WTC11 (cell line): Measurements from ENCODE around the gene TFG. TPM values are rescaled to one million over a fixed set of nuclear protein-coding genes. Genes with fewer than 3 reads are reported as not detected.

Source experiments
- ATAC-seq: fragments of 200-7000 bp; cut with Tn5 transposase; 2 replicates; pipeline ENCODE4 v1.10.0; 2021; ENCODE audit warnings: mild to moderate bottlenecking, moderate library complexity
- CTCF ChIA-PET: fragments of 300-600 bp; sonication (Branson Sonifier 250); formaldehyde crosslinking; loops from one replicate; lab custom pipeline; 2021; ENCODE audit warnings: antibody characterized with exemption; lab: Charles Lee
- POLR2A ChIA-PET: fragments of 350-600 bp; sonication (Branson Sonifier 250); formaldehyde crosslinking; loops from one replicate; lab custom pipeline; 2021; ENCODE audit warnings: antibody characterized with exemption; lab: Charles Lee
- DNase-seq: peaks from one replicate; pipeline ENCODE4 v3.0.0; 2021; ENCODE audit warnings: low spot score
- H3K27ac Mint-ChIP-seq: 2 replicates; pipeline ENCODE4 v1.8.0; 2021; ENCODE audit warnings: mixed read lengths
- H3K27me3 Mint-ChIP-seq: 2 replicates; pipeline ENCODE4 v1.8.0; 2021; ENCODE audit warnings: low read depth, mild to moderate bottlenecking, moderate library complexity, mixed read lengths
- H3K36me3 Mint-ChIP-seq: 2 replicates; pipeline ENCODE4 v1.8.0; 2021; ENCODE audit warnings: mixed read lengths
- H3K4me1 Mint-ChIP-seq: 2 replicates; pipeline ENCODE4 v1.8.0; 2022; ENCODE audit warnings: mixed read lengths
- H3K4me3 Mint-ChIP-seq: 2 replicates; pipeline ENCODE4 v1.8.0; 2021; ENCODE audit warnings: mild to moderate bottlenecking, moderate library complexity, mixed read lengths
- H3K9me3 Mint-ChIP-seq: 2 replicates; pipeline ENCODE4 v1.8.0; 2021; ENCODE audit warnings: mixed read lengths
- ARID4B ChIP-seq: sonication (generic); formaldehyde crosslinking; IDR thresholded peaks from 2 replicates; pipeline ENCODE4 v1.8.0; 2023; ENCODE audit warnings: missing genetic modification reagents, mild to moderate bottlenecking, borderline replicate concordance
- CTCF ChIP-seq: fragments of 200-600 bp; IDR thresholded peaks from 2 replicates; pipeline ENCODE4 v1.8.0; 2022; ENCODE audit warnings: antibody characterized with exemption
- ELF4 ChIP-seq: sonication (generic); formaldehyde crosslinking; IDR thresholded peaks from 2 replicates; pipeline ENCODE4 v1.8.1; 2022; ENCODE audit warnings: low read depth, mild to moderate bottlenecking, moderate library complexity, missing genetic modification reagents
- ESRRA ChIP-seq: sonication (generic); formaldehyde crosslinking; IDR thresholded peaks from 2 replicates; pipeline ENCODE4 v1.8.1; 2022; ENCODE audit warnings: mild to moderate bottlenecking, missing genetic modification reagents, borderline replicate concordance
- GABPB1 ChIP-seq: sonication (generic); formaldehyde crosslinking; IDR thresholded peaks from 2 replicates; pipeline ENCODE4 v1.8.1; 2023; ENCODE audit warnings: mild to moderate bottlenecking, missing genetic modification reagents
- JUN ChIP-seq: sonication (generic); formaldehyde crosslinking; IDR thresholded peaks from 2 replicates; pipeline ENCODE4 v1.8.0; 2023; ENCODE audit warnings: mild to moderate bottlenecking, missing genetic modification reagents
- MLX ChIP-seq: sonication (generic); formaldehyde crosslinking; IDR thresholded peaks from 2 replicates; pipeline ENCODE4 v1.8.1; 2023; ENCODE audit warnings: mild to moderate bottlenecking, missing genetic modification reagents, moderate library complexity
- NFYB ChIP-seq: sonication (generic); formaldehyde crosslinking; conservative IDR thresholded peaks from 2 replicates; pipeline ENCODE4 v1.8.0; 2022; ENCODE audit warnings: low read depth, missing genetic modification reagents
- TCF7 ChIP-seq: sonication (generic); formaldehyde crosslinking; IDR thresholded peaks from 2 replicates; pipeline ENCODE4 v1.8.0; 2022; ENCODE audit warnings: mild to moderate bottlenecking, low read depth, missing genetic modification reagents, moderate library complexity
- TP53 ChIP-seq: sonication (generic); formaldehyde crosslinking; IDR thresholded peaks from 2 replicates; pipeline ENCODE4 v1.8.1; 2023; ENCODE audit warnings: mild to moderate bottlenecking, missing genetic modification reagents
- ZBTB21 ChIP-seq: sonication (generic); formaldehyde crosslinking; IDR thresholded peaks from 2 replicates; pipeline ENCODE4 v1.8.1; 2023; ENCODE audit warnings: mild to moderate bottlenecking, missing genetic modification reagents, borderline replicate concordance
- ZNF219 ChIP-seq: sonication (generic); formaldehyde crosslinking; IDR thresholded peaks from 2 replicates; pipeline ENCODE4 v1.8.0; 2023; ENCODE audit warnings: missing genetic modification reagents, mild to moderate bottlenecking, borderline replicate concordance
- ZNF317 ChIP-seq: sonication (generic); formaldehyde crosslinking; IDR thresholded peaks from 2 replicates; pipeline ENCODE4 v1.8.1; 2023; ENCODE audit warnings: low read depth, mild to moderate bottlenecking, moderate library complexity, missing genetic modification reagents, borderline replicate concordance
- ZNF423 ChIP-seq: fragments of 250-450 bp; sonication (Bioruptor Pico); IDR thresholded peaks from 2 replicates; pipeline ENCODE4 v2.1.2; 2022; ENCODE audit warnings: mild to moderate bottlenecking, moderate library complexity
- ZNF425 ChIP-seq: fragments of 250-450 bp; sonication (Bioruptor Pico); conservative IDR thresholded peaks from 2 replicates; pipeline ENCODE4 v1.9.0; 2021; ENCODE audit warnings: mild to moderate bottlenecking
- ZSCAN18 ChIP-seq: fragments of 250-450 bp; sonication (Bioruptor Pico); IDR thresholded peaks from 2 replicates; pipeline ENCODE4 v2.1.2; 2022; ENCODE audit warnings: mild to moderate bottlenecking, moderate library complexity
- total RNA-seq: library from RNA; stranded (reverse); gene quantifications from 3 replicates; pipeline ENCODE4 v1.2.3, GENCODE V29; 2021
- TF ChIP-seq, protein P1 (sequence below): fragments of 250-450 bp; sonication (Bioruptor Pico); IDR thresholded peaks from 2 replicates; pipeline ENCODE4 v1.9.0; 2021; ENCODE audit warnings: mild to moderate bottlenecking
- TF ChIP-seq, protein P2 (sequence below): fragments of 250-450 bp; sonication (Bioruptor Pico); IDR thresholded peaks from 2 replicates; pipeline ENCODE4 v1.8.0; 2021; ENCODE audit warnings: mild to moderate bottlenecking

Gene TFG
- total RNA-seq, 1 experiment from 2014 or later: 64.9 TPM

GRCh38 chr3:100756441-100756840 lies 47.1 kb downstream of the TFG start:
- no peak for ATAC-seq
- Mint-ChIP-seq H3K4me1 (peaks cover 53% of the 10 kb centered on the region), H3K9me3 (no peaks in the 10 kb centered on the region), H3K36me3 (peaks cover 3% of the 10 kb centered on the region)
- CTCF ChIA-PET: interaction anchor here (1.4 kb wide), 1 partner anchor 46 kb away, joined by 4 read pairs; no protein-coding TSS in a partner anchor
- TF ChIP-seq, protein P1, sequence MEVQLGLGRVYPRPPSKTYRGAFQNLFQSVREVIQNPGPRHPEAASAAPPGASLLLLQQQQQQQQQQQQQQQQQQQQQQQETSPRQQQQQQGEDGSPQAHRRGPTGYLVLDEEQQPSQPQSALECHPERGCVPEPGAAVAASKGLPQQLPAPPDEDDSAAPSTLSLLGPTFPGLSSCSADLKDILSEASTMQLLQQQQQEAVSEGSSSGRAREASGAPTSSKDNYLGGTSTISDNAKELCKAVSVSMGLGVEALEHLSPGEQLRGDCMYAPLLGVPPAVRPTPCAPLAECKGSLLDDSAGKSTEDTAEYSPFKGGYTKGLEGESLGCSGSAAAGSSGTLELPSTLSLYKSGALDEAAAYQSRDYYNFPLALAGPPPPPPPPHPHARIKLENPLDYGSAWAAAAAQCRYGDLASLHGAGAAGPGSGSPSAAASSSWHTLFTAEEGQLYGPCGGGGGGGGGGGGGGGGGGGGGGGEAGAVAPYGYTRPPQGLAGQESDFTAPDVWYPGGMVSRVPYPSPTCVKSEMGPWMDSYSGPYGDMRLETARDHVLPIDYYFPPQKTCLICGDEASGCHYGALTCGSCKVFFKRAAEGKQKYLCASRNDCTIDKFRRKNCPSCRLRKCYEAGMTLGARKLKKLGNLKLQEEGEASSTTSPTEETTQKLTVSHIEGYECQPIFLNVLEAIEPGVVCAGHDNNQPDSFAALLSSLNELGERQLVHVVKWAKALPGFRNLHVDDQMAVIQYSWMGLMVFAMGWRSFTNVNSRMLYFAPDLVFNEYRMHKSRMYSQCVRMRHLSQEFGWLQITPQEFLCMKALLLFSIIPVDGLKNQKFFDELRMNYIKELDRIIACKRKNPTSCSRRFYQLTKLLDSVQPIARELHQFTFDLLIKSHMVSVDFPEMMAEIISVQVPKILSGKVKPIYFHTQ: no peak
- TF ChIP-seq TP53 (CRISPR knock-in tag): no peak
- TF ChIP-seq ARID4B (CRISPR knock-in tag): no peak
- TF ChIP-seq TCF7: no peak
- TF ChIP-seq, all 79 proteins: peak for 0
- H3K27ac Mint-ChIP-seq: no peak overlapping the region
- POLR2A ChIA-PET: no interaction called here
- H3K4me3 Mint-ChIP-seq: no peak overlapping the region
- no peaks in the 10 kb centered on the region for H3K27me3 Mint-ChIP-seq
- no peak for DNase-seq

GRCh38 chr3:100759159-100759558 lies 49.9 kb downstream of the TFG start:
- no peak overlapping the region for H3K27ac Mint-ChIP-seq
- H3K9me3 Mint-ChIP-seq: no peaks in the 10 kb centered on the region
- DNase-seq (no peak), ATAC-seq (no peak)
- ChIA-PET POLR2A (interaction anchor here (1.3 kb wide), 1 partner anchor 10 kb away, joined by 3 read pairs; no protein-coding TSS in a partner anchor), CTCF (interaction anchor here (1.1 to 1.9 kb wide), 4 partner anchors 11 to 296 kb away, joined by 3 to 6 read pairs (median 5); no protein-coding TSS in a partner anchor)
- H3K4me1 Mint-ChIP-seq: peaks cover 34% of the 10 kb centered on the region
- H3K36me3 Mint-ChIP-seq: no peaks in the 10 kb centered on the region
- H3K27me3 Mint-ChIP-seq: no peaks in the 10 kb centered on the region
- no peak overlapping the region for H3K4me3 Mint-ChIP-seq
- TF ChIP-seq JUN (CRISPR knock-in tag) (no peak), ZNF423 (CRISPR knock-in tag) (no peak), GABPB1 (CRISPR knock-in tag) (no peak), ZNF425 (CRISPR knock-in tag) (no peak), ESRRA (CRISPR knock-in tag) (no peak), MLX (CRISPR knock-in tag) (no peak), ZNF317 (CRISPR knock-in tag) (no peak), ELF4 (no peak), ZNF219 (CRISPR knock-in tag) (no peak), CTCF (no peak), NFYB (CRISPR knock-in tag) (no peak), ZSCAN18 (no peak), ZBTB21 (CRISPR knock-in tag) (no peak)
- TF ChIP-seq, protein P2, sequence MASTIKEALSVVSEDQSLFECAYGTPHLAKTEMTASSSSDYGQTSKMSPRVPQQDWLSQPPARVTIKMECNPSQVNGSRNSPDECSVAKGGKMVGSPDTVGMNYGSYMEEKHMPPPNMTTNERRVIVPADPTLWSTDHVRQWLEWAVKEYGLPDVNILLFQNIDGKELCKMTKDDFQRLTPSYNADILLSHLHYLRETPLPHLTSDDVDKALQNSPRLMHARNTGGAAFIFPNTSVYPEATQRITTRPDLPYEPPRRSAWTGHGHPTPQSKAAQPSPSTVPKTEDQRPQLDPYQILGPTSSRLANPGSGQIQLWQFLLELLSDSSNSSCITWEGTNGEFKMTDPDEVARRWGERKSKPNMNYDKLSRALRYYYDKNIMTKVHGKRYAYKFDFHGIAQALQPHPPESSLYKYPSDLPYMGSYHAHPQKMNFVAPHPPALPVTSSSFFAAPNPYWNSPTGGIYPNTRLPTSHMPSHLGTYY: no peak
